HCT116 (cell line): ENCODE measurements around the gene MED27. TPM values are rescaled to one million over a fixed set of nuclear protein-coding genes. Genes with fewer than 3 reads are reported as not detected.

Source experiments
- ATAC-seq: fragments of 200-7000 bp; cut with Tn5 transposase; 2 replicates; pipeline ENCODE4 v1.9.1; 2020; ENCODE audit warnings: mild to moderate bottlenecking, moderate library complexity
- BruUV-seq: library from RNA; stranded (reverse); fragments of 400-500 nt; replicated peaks from 2 replicates; lab custom pipeline; 2021; lab: Mats Ljungman, UMichigan
- CTCF ChIA-PET: fragments of 300-600 bp; sonication (Branson Sonifier 250); formaldehyde crosslinking; loops from one replicate; lab custom pipeline; 2021; ENCODE audit warnings: antibody characterized with exemption; lab: Charles Lee
- POLR2A ChIA-PET: fragments of 300-600, 350-600 bp; sonication (Branson Sonifier 250); formaldehyde crosslinking; loops from one replicate; lab custom pipeline; 2021; ENCODE audit warnings: antibody characterized with exemption; lab: Charles Lee
- RAD21 ChIA-PET, 2 experiments: fragments of 300-600 bp; sonication (Branson Sonifier 250); formaldehyde crosslinking; loops; one replicate each; lab custom pipeline; 2023; ENCODE audit warnings: low total read pairs in 2 of 2; ENCODE audit not compliant: uncharacterized antibody in 2 of 2, unreplicated experiment in 2 of 2, low non-redundant PET in 1 of 2; lab: Charles Lee
- DNase-seq: peaks from one replicate; pipeline ENCODE4 v3.0.0-alpha.2; 2010; ENCODE audit warnings: low read depth, low spot score
- H2AFZ ChIP-seq: fragments of 200-600 bp; shearing (Covaris generic), sonication (generic); 2 replicates; pipeline ENCODE4 v1.6.1; 2017; ENCODE audit warnings: low read depth, mixed run types, mixed read lengths, antibody characterized with exemption, low read length; ENCODE audit not compliant: poor library complexity, severe bottlenecking
- H3K27ac ChIP-seq: 2 replicates; pipeline ENCODE4 v1.5.1; 2012; ENCODE audit warnings: low read depth, low read length
- H3K27me3 ChIP-seq: fragments of 200-600 bp; sonication (generic); 2 replicates; pipeline ENCODE4 v1.6.1; 2016; ENCODE audit warnings: mixed run types, low read length, mixed read lengths; ENCODE audit not compliant: insufficient read depth
- H3K36me3 ChIP-seq, 2 experiments: fragments of 200-500 bp in 1 of 2; fragments of 200-600 bp in 1 of 2; sonication (Bioruptor generic) in 1 of 2; sonication (generic) in 1 of 2; 2 replicates each; pipeline versions ENCODE4 v1.5.1 to v1.6.1; 2014 to 2016; ENCODE audit warnings: low read length in 2 of 2, inconsistent platforms in 1 of 2, mixed read lengths in 1 of 2, mixed run types in 1 of 2; ENCODE audit not compliant: insufficient read depth in 2 of 2, control insufficient read depth in 1 of 2
- H3K4me1 ChIP-seq, 2 experiments: fragments of 200-600 bp in 1 of 2; sonication (generic) in 1 of 2; 2 replicates each; pipeline versions ENCODE4 v1.5.1 to v1.6.1; 2012 to 2017; ENCODE audit warnings: low read length in 2 of 2, inconsistent platforms in 1 of 2, mild to moderate bottlenecking in 1 of 2, mixed read lengths in 1 of 2, mixed run types in 1 of 2, moderate library complexity in 1 of 2; ENCODE audit not compliant: insufficient read depth in 2 of 2, control insufficient read depth in 1 of 2
- H3K4me2 ChIP-seq: fragments of 200-600 bp; sonication (generic); 2 replicates; pipeline ENCODE4 v1.6.1; 2017; ENCODE audit warnings: mixed run types, low read length, mixed read lengths
- H3K4me3 ChIP-seq, 2 experiments: fragments of 200-600 bp in 1 of 2; sonication (generic) in 1 of 2; replicated peaks in 1 of 2; 2 replicates each; pipeline ENCODE4 v1.5.1; 2011 to 2016; ENCODE audit warnings: low read length in 2 of 2, control low read depth in 1 of 2, low read depth in 1 of 2, mild to moderate bottlenecking in 1 of 2, mixed read lengths in 1 of 2, mixed run types in 1 of 2
- H3K79me2 ChIP-seq: fragments of 200-600 bp; sonication (generic); 2 replicates; pipeline ENCODE4 v1.6.1; 2017; ENCODE audit warnings: mild to moderate bottlenecking, mixed run types, low read length, moderate library complexity, mixed read lengths; ENCODE audit not compliant: insufficient read depth
- H3K9ac ChIP-seq: fragments of 200-600 bp; sonication (generic); 2 replicates; pipeline ENCODE4 v1.6.1; 2016; ENCODE audit warnings: low read length, mixed read lengths
- H3K9me2 ChIP-seq: fragments of 200-600 bp; sonication (generic), shearing (Covaris generic); 2 replicates; pipeline ENCODE4 v1.6.1; 2017; ENCODE audit warnings: mixed run types, mild to moderate bottlenecking, moderate library complexity; ENCODE audit not compliant: insufficient read depth
- H3K9me3 ChIP-seq, 2 experiments: fragments of 200-500 bp in 1 of 2; fragments of 200-600 bp in 1 of 2; sonication (Bioruptor generic) in 1 of 2; sonication (generic) in 1 of 2; 2 replicates each; pipeline ENCODE4 v1.6.1; 2014 to 2017; ENCODE audit warnings: low read length in 2 of 2, mixed read lengths in 2 of 2, inconsistent platforms in 1 of 2, low read depth in 1 of 2, mild to moderate bottlenecking in 1 of 2, mixed run types in 1 of 2, moderate library complexity in 1 of 2; ENCODE audit not compliant: control insufficient read depth in 1 of 2, insufficient read depth in 1 of 2
- H4K20me1 ChIP-seq: fragments of 200-600 bp; sonication (generic), shearing (Covaris generic); 2 replicates; pipeline ENCODE4 v1.6.1; 2017; ENCODE audit warnings: mixed run types, mild to moderate bottlenecking, moderate library complexity; ENCODE audit not compliant: insufficient read depth
- ELF1 ChIP-seq: IDR thresholded peaks from 2 replicates; pipeline ENCODE4 v1.6.1; 2012; ENCODE audit warnings: low read depth, borderline replicate concordance
- EZH2phosphoT487 ChIP-seq: fragments of 200-600 bp; IDR thresholded peaks from 2 replicates; pipeline ENCODE4 v1.6.1; 2018; ENCODE audit warnings: antibody characterized with exemption, borderline replicate concordance
- SP1 ChIP-seq: IDR thresholded peaks from 2 replicates; pipeline ENCODE4 v1.6.1; 2012; ENCODE audit warnings: low read depth
- TCF7L2 ChIP-seq: IDR thresholded peaks from 2 replicates; pipeline ENCODE4 v1.7.0; 2011; ENCODE audit warnings: borderline replicate concordance, inconsistent platforms; ENCODE audit not compliant: insufficient read depth, insufficient read length; ENCODE audit errors: extremely low read depth
- YY1 ChIP-seq: IDR thresholded peaks from 2 replicates; pipeline ENCODE4 v1.6.1; 2011; ENCODE audit warnings: low read length, low read depth, moderate library complexity, mild to moderate bottlenecking; ENCODE audit not compliant: insufficient replicate concordance; ENCODE audit errors: extremely low read depth
- ZFX ChIP-seq: fragments of 450-650 bp; IDR thresholded peaks from 2 replicates; pipeline ENCODE4 v1.6.1; 2017
- intact Hi-C: fragments of 100-400 bp; cut with micrococcal nuclease; formaldehyde crosslinking; loops from 2 replicates; pipeline ENCODE4 v1.10.0; 2022
- total RNA-seq: library from RNA; stranded (reverse); gene quantifications from one replicate; pipeline ENCODE4 v1.2.1, GENCODE V29; 2021; ENCODE audit not compliant: unreplicated experiment
- TF ChIP-seq, protein P1 (sequence below), 3 experiments: fragments of 200-600 bp in 1 of 3; sonication (generic) in 1 of 3; IDR thresholded peaks in 2 of 3; conservative IDR thresholded peaks in 1 of 3; 2 replicates each; pipeline ENCODE4 v1.5.1; 2012 to 2017; ENCODE audit warnings: low read depth in 2 of 3, low read length in 2 of 3, antibody characterized with exemption in 1 of 3, borderline replicate concordance in 1 of 3, control low read depth in 1 of 3, mild to moderate bottlenecking in 1 of 3, mixed read lengths in 1 of 3, mixed run types in 1 of 3, moderate library complexity in 1 of 3; ENCODE audit not compliant: insufficient read depth in 1 of 3
- TF ChIP-seq, protein P2 (sequence below): IDR thresholded peaks from 2 replicates; pipeline ENCODE4 v1.6.1; 2012; ENCODE audit warnings: low read depth
- TF ChIP-seq, protein P3 (sequence below): IDR thresholded peaks from 2 replicates; pipeline ENCODE4 v1.6.1; 2012
- TF ChIP-seq, protein P4 (sequence below): IDR thresholded peaks from 2 replicates; pipeline ENCODE4 v1.6.1; 2011; ENCODE audit warnings: mild to moderate bottlenecking, low read length, moderate library complexity; ENCODE audit not compliant: insufficient replicate concordance; ENCODE audit errors: extremely low read depth

Gene MED27
- total RNA-seq, 1 experiment from 2014 or later = 26.9 TPM

DNA sequence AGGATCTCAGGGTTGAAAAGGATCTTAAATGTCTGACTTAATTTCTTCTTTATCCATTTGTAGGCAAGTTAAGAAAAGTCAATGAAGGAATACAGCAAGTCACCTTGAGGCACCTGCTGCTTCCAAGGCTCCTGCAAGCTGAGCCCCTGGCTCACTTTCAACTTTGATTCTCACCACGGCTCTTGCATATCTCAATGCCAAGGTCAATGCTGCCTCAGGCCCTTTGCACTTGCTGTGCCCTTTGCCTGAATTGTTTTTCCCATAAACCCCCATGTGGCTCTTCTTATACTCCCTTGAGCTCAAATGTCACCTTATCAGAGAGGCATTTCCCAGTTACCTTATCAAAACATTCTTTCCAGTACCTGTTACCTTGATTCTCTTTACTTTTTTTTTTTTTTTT lies 195.4 kb downstream of the MED27 start:
- BruUV-seq = no TSS peak
- CTCF ChIA-PET = no interaction called here

More for the DNA sequence above, 195.4 kb downstream of the MED27 start:
- POLR2A ChIA-PET = no interaction called here
- intact Hi-C loops = no loop called here
- Histone ChIP-seq H3K9ac (no peak overlapping the region), H3K36me3 (no peaks in the 10 kb centered on the region), H2AFZ (no peak overlapping the region), H3K4me3 (no peak overlapping the region), H3K9me3 (no peaks in the 10 kb centered on the region)
- TF ChIP-seq, protein P1, sequence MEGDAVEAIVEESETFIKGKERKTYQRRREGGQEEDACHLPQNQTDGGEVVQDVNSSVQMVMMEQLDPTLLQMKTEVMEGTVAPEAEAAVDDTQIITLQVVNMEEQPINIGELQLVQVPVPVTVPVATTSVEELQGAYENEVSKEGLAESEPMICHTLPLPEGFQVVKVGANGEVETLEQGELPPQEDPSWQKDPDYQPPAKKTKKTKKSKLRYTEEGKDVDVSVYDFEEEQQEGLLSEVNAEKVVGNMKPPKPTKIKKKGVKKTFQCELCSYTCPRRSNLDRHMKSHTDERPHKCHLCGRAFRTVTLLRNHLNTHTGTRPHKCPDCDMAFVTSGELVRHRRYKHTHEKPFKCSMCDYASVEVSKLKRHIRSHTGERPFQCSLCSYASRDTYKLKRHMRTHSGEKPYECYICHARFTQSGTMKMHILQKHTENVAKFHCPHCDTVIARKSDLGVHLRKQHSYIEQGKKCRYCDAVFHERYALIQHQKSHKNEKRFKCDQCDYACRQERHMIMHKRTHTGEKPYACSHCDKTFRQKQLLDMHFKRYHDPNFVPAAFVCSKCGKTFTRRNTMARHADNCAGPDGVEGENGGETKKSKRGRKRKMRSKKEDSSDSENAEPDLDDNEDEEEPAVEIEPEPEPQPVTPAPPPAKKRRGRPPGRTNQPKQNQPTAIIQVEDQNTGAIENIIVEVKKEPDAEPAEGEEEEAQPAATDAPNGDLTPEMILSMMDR (IDR thresholded peaks at IDR 0.05 in 2 of 3, conservative IDR thresholded peaks at IDR 0.05 in 1 of 3; ENCODE audit: borderline replicate concordance in 1 of 3, insufficient read depth in 1 of 3, low read depth in 2 of 3, low read length in 2 of 3) = no peak
- TF ChIP-seq EZH2phosphoT487 (no peak), ELF1 (no peak), SP1 (no peak), YY1 (no peak), ZFX (no peak), TCF7L2 (no peak)
- TF ChIP-seq, protein P2, sequence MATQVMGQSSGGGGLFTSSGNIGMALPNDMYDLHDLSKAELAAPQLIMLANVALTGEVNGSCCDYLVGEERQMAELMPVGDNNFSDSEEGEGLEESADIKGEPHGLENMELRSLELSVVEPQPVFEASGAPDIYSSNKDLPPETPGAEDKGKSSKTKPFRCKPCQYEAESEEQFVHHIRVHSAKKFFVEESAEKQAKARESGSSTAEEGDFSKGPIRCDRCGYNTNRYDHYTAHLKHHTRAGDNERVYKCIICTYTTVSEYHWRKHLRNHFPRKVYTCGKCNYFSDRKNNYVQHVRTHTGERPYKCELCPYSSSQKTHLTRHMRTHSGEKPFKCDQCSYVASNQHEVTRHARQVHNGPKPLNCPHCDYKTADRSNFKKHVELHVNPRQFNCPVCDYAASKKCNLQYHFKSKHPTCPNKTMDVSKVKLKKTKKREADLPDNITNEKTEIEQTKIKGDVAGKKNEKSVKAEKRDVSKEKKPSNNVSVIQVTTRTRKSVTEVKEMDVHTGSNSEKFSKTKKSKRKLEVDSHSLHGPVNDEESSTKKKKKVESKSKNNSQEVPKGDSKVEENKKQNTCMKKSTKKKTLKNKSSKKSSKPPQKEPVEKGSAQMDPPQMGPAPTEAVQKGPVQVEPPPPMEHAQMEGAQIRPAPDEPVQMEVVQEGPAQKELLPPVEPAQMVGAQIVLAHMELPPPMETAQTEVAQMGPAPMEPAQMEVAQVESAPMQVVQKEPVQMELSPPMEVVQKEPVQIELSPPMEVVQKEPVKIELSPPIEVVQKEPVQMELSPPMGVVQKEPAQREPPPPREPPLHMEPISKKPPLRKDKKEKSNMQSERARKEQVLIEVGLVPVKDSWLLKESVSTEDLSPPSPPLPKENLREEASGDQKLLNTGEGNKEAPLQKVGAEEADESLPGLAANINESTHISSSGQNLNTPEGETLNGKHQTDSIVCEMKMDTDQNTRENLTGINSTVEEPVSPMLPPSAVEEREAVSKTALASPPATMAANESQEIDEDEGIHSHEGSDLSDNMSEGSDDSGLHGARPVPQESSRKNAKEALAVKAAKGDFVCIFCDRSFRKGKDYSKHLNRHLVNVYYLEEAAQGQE = no peak
- TF ChIP-seq, protein P3, sequence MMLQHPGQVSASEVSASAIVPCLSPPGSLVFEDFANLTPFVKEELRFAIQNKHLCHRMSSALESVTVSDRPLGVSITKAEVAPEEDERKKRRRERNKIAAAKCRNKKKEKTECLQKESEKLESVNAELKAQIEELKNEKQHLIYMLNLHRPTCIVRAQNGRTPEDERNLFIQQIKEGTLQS = no peak
- TF ChIP-seq, protein P4, sequence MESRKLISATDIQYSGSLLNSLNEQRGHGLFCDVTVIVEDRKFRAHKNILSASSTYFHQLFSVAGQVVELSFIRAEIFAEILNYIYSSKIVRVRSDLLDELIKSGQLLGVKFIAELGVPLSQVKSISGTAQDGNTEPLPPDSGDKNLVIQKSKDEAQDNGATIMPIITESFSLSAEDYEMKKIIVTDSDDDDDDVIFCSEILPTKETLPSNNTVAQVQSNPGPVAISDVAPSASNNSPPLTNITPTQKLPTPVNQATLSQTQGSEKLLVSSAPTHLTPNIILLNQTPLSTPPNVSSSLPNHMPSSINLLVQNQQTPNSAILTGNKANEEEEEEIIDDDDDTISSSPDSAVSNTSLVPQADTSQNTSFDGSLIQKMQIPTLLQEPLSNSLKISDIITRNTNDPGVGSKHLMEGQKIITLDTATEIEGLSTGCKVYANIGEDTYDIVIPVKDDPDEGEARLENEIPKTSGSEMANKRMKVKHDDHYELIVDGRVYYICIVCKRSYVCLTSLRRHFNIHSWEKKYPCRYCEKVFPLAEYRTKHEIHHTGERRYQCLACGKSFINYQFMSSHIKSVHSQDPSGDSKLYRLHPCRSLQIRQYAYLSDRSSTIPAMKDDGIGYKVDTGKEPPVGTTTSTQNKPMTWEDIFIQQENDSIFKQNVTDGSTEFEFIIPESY = no peak
- TF ChIP-seq, all 23 proteins: peak for 0
- Histone ChIP-seq H3K27me3 (no peaks in the 10 kb centered on the region), H3K79me2 (no peaks in the 10 kb centered on the region), H3K4me1 (peaks cover 0 to 3% of the 10 kb centered on the region in 2 experiments; a peak in 1 of 4 replicates), H3K27ac (no peak overlapping the region), H4K20me1 (no peaks in the 10 kb centered on the region), H3K9me2 (no peaks in the 10 kb centered on the region), H3K4me2 (no peak overlapping the region)
- no peak for ATAC-seq
- DNase-seq = no peak
- RAD21 ChIA-PET = no interaction called here
